PFSK-1 (cell line): ENCODE results near the gene CEP41.

Experiments used
- POLR2AphosphoS5 ChIP-seq: IDR thresholded peaks from 2 replicates; pipeline ENCODE4 v1.6.1; 2012; ENCODE audit warnings: low read depth, mild to moderate bottlenecking, control low read depth, low read length, moderate library complexity
- REST ChIP-seq, 2 experiments: IDR thresholded peaks; 2 replicates each; pipeline versions ENCODE4 v1.6.1 to v1.8.0; 2011 to 2012; ENCODE audit warnings: low read depth in 2 of 2, low read length in 2 of 2, control low read depth in 1 of 2, inconsistent platforms in 1 of 2, mild to moderate bottlenecking in 1 of 2, moderate library complexity in 1 of 2; ENCODE audit not compliant: insufficient read depth in 1 of 2

DNA sequence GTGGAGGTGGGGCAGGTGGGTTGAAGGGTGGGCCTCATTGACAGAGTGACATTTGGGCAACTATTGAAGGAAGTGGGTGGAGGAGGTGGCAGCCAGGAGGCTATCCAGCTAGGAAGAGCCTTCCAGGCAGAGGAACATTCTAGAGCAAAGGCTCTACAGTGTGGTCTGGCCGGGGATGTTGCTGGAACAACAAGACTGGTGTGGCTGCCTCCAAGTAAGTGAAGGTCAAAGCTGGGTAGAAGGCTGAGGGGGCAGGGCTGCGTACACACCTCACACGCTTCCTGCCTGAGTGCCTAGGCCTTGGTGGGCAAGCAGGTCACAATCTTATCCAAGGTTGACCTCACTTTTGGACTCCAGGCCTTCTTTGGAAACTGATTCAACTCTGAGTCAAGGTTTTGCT, 53.9 kb downstream of the CEP41 start:
- TF ChIP-seq POLR2AphosphoS5 (no peak), REST (IDR thresholded peaks at IDR 0.05; ENCODE audit: insufficient read depth in 1 of 2, low read depth in 2 of 2, low read length in 2 of 2) (no peak)
